D341Med (cell line): Measurements from ENCODE around the gene TSPAN6.

Experiments used
- DNase-seq: peaks from one replicate; pipeline ENCODE4 v3.0.0; 2012; ENCODE audit warnings: low spot score

Gene TSPAN6

GRCh38 chrX:100636321-100636991 lies at the start of gene TSPAN6:
Gene TSPAN6, minus strand, starts transcription at chrX:100636806. Its CDS starts 112 bp downstream, at chrX:100636694.
- peak; percentile 85 for DNase-seq

- no peak for DNase-seq
Measured at GRCh38 chrX:100685997-100686305, 49.3 kb upstream of the TSPAN6 start.

- DNase-seq: peak; percentile 57
Measured at GRCh38 chrX:100685284-100685996, 48.8 kb upstream of the TSPAN6 start.

GRCh38 chrX:100682939-100683338 lies 46.3 kb upstream of the TSPAN6 start:
- no peak for DNase-seq

- DNase-seq: no peak
Measured at GRCh38 chrX:100681599-100681998, 45.0 kb upstream of the TSPAN6 start.

GRCh38 chrX:100680756-100681155 lies 44.1 kb upstream of the TSPAN6 start:
- no peak for DNase-seq

GRCh38 chrX:100677611-100678181 lies 41.1 kb upstream of the TSPAN6 start:
- no peak for DNase-seq

GRCh38 chrX:100674705-100675104 lies 38.1 kb upstream of the TSPAN6 start:
- no peak for DNase-seq

GRCh38 chrX:100673397-100673953 lies 36.9 kb upstream of the TSPAN6 start:
- DNase-seq: no peak

- no peak for DNase-seq
Measured at GRCh38 chrX:100672966-100673365, 36.4 kb upstream of the TSPAN6 start.

- DNase-seq: no peak
Measured at GRCh38 chrX:100663642-100664041, 27.0 kb upstream of the TSPAN6 start.

GRCh38 chrX:100662796-100663195 lies 26.2 kb upstream of the TSPAN6 start:
- DNase-seq: no peak

- DNase-seq: no peak
Measured at GRCh38 chrX:100662170-100662569, 25.6 kb upstream of the TSPAN6 start.

GRCh38 chrX:100659431-100660137 lies 23.0 kb upstream of the TSPAN6 start:
- no peak for DNase-seq

GRCh38 chrX:100658941-100659381 lies 22.4 kb upstream of the TSPAN6 start:
- DNase-seq: no peak

GRCh38 chrX:100654261-100654660 lies 17.7 kb upstream of the TSPAN6 start:
- DNase-seq: peak; percentile 31

- no peak for DNase-seq
Measured at GRCh38 chrX:100652266-100652665, 15.7 kb upstream of the TSPAN6 start.

GRCh38 chrX:100650841-100651240 lies 14.2 kb upstream of the TSPAN6 start:
- no peak for DNase-seq

GRCh38 chrX:100649550-100650356 lies 13.1 kb upstream of the TSPAN6 start:
- peak; percentile 27 for DNase-seq

GRCh38 chrX:100648458-100649417 lies 12.1 kb upstream of the TSPAN6 start:
- DNase-seq: no peak
